Natural killer cell (primary cell): ENCODE data around the gene DHRS4L2. TPM values are rescaled to one million over a fixed set of nuclear protein-coding genes. Genes with fewer than 3 reads are reported as not detected.
A peak's percentile ranks its signal among the peaks of the same experiment; 100 is the strongest.
"Not testable (repeated sequence)": the region's sequence is repeated elsewhere in the genome, so short reads cannot be mapped to it uniquely, and the experiment has no call there.

Experiments
- ATAC-seq, 3 donors: fragments of 150-1000 bp in 2 of 3; fragments of 200-7000 bp in 1 of 3; cut with Tn5 transposase; 1 replicate in 1 of 3; 2 replicates in 2 of 3; pipeline ENCODE4 v1.10.0; 2021; ENCODE audit warnings: mild to moderate bottlenecking in 2 of 3, moderate library complexity in 2 of 3
- DNase-seq, 2 donors: peaks; one replicate each; pipeline versions ENCODE4 v3.0.0 to v3.0.0-alpha.2; 2013 to 2021; ENCODE audit warnings: mixed read lengths in 1 of 2
- H3K27ac ChIP-seq: one replicate; pipeline ENCODE4 v1.5.1; 2013; ENCODE audit warnings: mild to moderate bottlenecking, low read length
- H3K27me3 ChIP-seq: one replicate; pipeline ENCODE4 v1.6.1; 2013; ENCODE audit warnings: low read length; ENCODE audit not compliant: control insufficient read depth, insufficient read depth
- H3K36me3 ChIP-seq: one replicate; pipeline ENCODE4 v1.6.1; 2013; ENCODE audit warnings: low read length; ENCODE audit not compliant: control insufficient read depth, insufficient read depth
- H3K4me1 ChIP-seq: one replicate; pipeline ENCODE4 v1.6.1; 2013; ENCODE audit warnings: low read length; ENCODE audit not compliant: control insufficient read depth, insufficient read depth
- H3K4me3 ChIP-seq: one replicate; pipeline ENCODE4 v1.5.1; 2013; ENCODE audit warnings: low read length
- H3K9me3 ChIP-seq: one replicate; pipeline ENCODE4 v1.6.1; 2013; ENCODE audit warnings: low read length; ENCODE audit not compliant: control insufficient read depth, insufficient read depth
- H3K27ac Mint-ChIP-seq, 2 donors: one replicate each; pipeline ENCODE4 v1.8.0; 2022; ENCODE audit warnings: mild to moderate bottlenecking in 2 of 2, mixed read lengths in 2 of 2, moderate library complexity in 1 of 2
- H3K27me3 Mint-ChIP-seq, 2 donors: one replicate each; pipeline ENCODE4 v1.8.0; 2022; ENCODE audit warnings: low read depth in 2 of 2, mixed read lengths in 2 of 2
- H3K36me3 Mint-ChIP-seq: one replicate; pipeline ENCODE4 v1.8.0; 2022; ENCODE audit warnings: mixed read lengths
- H3K4me1 Mint-ChIP-seq, 2 donors: one replicate each; pipeline ENCODE4 v1.8.0; 2022; ENCODE audit warnings: mixed read lengths in 2 of 2
- H3K4me3 Mint-ChIP-seq: one replicate; pipeline ENCODE4 v1.8.0; 2022; ENCODE audit warnings: mild to moderate bottlenecking, moderate library complexity, mixed read lengths
- H3K9me3 Mint-ChIP-seq, 2 donors: one replicate each; pipeline ENCODE4 v1.8.0; 2022; ENCODE audit warnings: mixed read lengths in 2 of 2
- CTCF ChIP-seq: fragments of 200-600 bp; IDR thresholded peaks from one replicate; pipeline ENCODE4 v1.8.0; 2022; ENCODE audit warnings: antibody characterized with exemption
- WGBS: methylation state at CpG from one replicate; pipeline ENCODE4 v1.1.7; 2013; ENCODE audit warnings: missing lambda C conversion rate; ENCODE audit not compliant: insufficient coverage; 5-methylcytosine and 5-hydroxymethylcytosine counted together
- intact Hi-C: fragments of 100-400 bp; cut with micrococcal nuclease; formaldehyde crosslinking; loops from one replicate; pipeline ENCODE4 v1.14.2; 2022
- total RNA-seq, 4 donors: library from RNA; stranded (reverse); fragments of 120-200 nt in 1 of 4; gene quantifications; one replicate each; pipeline versions ENCODE4 v1.2.3 to v1.2.4, GENCODE V29; 2013 to 2022

The DHRS4L2 gene
- total RNA-seq, 3 donors from 2014 or later (not counting 1 experiment from before 2014, with no cell fraction given), result 8.6 to 12.4 (median 9.7) TPM

GRCh38 chr14:24042746-24043145 lies 54.0 kb downstream of the DHRS4L2 start:
- no peaks in the 10 kb centered on the region for H3K9me3 Mint-ChIP-seq
- Histone ChIP-seq H3K36me3 (no peaks in the 10 kb centered on the region), H3K4me1 (no peaks in the 10 kb centered on the region), H3K4me3 (no peak overlapping the region), H3K27me3 (no peaks in the 10 kb centered on the region), H3K27ac (no peak overlapping the region), H3K9me3 (no peaks in the 10 kb centered on the region)
- DNase-seq (no peak), ATAC-seq (no peak)
- no peak overlapping the region for H3K27ac Mint-ChIP-seq
- no peak for TF ChIP-seq CTCF
- 77% methylated on average over 5 of the region's 5 CpGs for WGBS
- no peaks in the 10 kb centered on the region for H3K36me3 Mint-ChIP-seq
- H3K4me1 Mint-ChIP-seq, result peaks cover 0 to 12% of the 10 kb centered on the region in 2 donors
- H3K4me3 Mint-ChIP-seq, result no peak overlapping the region
- intact Hi-C loops, result no loop called here
- peaks cover 0 to 3% of the 10 kb centered on the region in 2 donors for H3K27me3 Mint-ChIP-seq

- H3K4me3 ChIP-seq, H3K27ac Mint-ChIP-seq, intact Hi-C loops, H3K9me3 ChIP-seq, ATAC-seq, H3K27ac ChIP-seq, H3K9me3 Mint-ChIP-seq, H3K27me3 ChIP-seq, H3K36me3 Mint-ChIP-seq, H3K36me3 ChIP-seq, H3K27me3 Mint-ChIP-seq, DNase-seq: not testable (repeated sequence)
- Mint-ChIP-seq H3K4me3 (peak overlapping the region; percentile 32), H3K4me1 (peaks cover 18 to 43% of the 10 kb centered on the region in 2 donors)
- 27% methylated on average over 2 of the region's 2 CpGs for WGBS
- H3K4me1 ChIP-seq, result peaks cover 31% of the 10 kb centered on the region
Measured at GRCh38 chr14:24049002-24049401, 60.3 kb downstream of the DHRS4L2 start.

GRCh38 chr14:24050753-24051152 lies 62.0 kb downstream of the DHRS4L2 start:
- DNase-seq, H3K4me3 ChIP-seq, H3K27me3 Mint-ChIP-seq, H3K27ac ChIP-seq, H3K36me3 Mint-ChIP-seq, H3K27me3 ChIP-seq, ATAC-seq, H3K36me3 ChIP-seq, H3K9me3 Mint-ChIP-seq, H3K9me3 ChIP-seq, intact Hi-C loops: not testable (repeated sequence)
- peaks cover 33% of the 10 kb centered on the region for H3K4me1 ChIP-seq
- peaks cover 18 to 46% of the 10 kb centered on the region in 2 donors for H3K4me1 Mint-ChIP-seq
- H3K27ac Mint-ChIP-seq, result peak overlapping the region in 1 of 2 donors; percentile 90
- WGBS, result 97% methylated on average over 8 of the region's 8 CpGs
- peak overlapping the region; percentile 88 for H3K4me3 Mint-ChIP-seq

GRCh38 chr14:24051176-24051788 lies 62.6 kb downstream of the DHRS4L2 start:
- no peak overlapping the region for H3K27ac ChIP-seq
- H3K36me3 Mint-ChIP-seq, result no peaks in the 10 kb centered on the region

More at GRCh38 chr14:24051176-24051788, 62.6 kb downstream of the DHRS4L2 start:
- peak overlapping the region; percentile 88 for H3K4me3 Mint-ChIP-seq
- H3K27me3 Mint-ChIP-seq, result peaks cover 0 to 2% of the 10 kb centered on the region in 2 donors
- DNase-seq (peak in 1 of 2 donors; percentile 42), ATAC-seq (no peak)
- Histone ChIP-seq H3K9me3 (no peaks in the 10 kb centered on the region), H3K4me1 (peaks cover 33% of the 10 kb centered on the region), H3K4me3 (peak overlapping the region; percentile 49), H3K36me3 (no peaks in the 10 kb centered on the region), H3K27me3 (no peaks in the 10 kb centered on the region)
- WGBS, result 32% methylated on average over 17 of the region's 20 CpGs
- TF ChIP-seq CTCF, result no peak
- H3K9me3 Mint-ChIP-seq, result no peaks in the 10 kb centered on the region
- H3K4me1 Mint-ChIP-seq, result peaks cover 18 to 45% of the 10 kb centered on the region in 2 donors
- intact Hi-C loops, result no loop called here
- H3K27ac Mint-ChIP-seq, result peak overlapping the region in 1 of 2 donors; percentile 90
